PC-3 (cell line): ENCODE data around the gene ICE1. TPM values are rescaled to one million over a fixed set of nuclear protein-coding genes. Genes with fewer than 3 reads are reported as not detected.
"Not testable (repeated sequence)": the region's sequence is repeated elsewhere in the genome, so short reads cannot be mapped to it uniquely, and the experiment has no call there.

Experiments
- ATAC-seq: fragments of 200-7000 bp; cut with Tn5 transposase; 2 replicates; pipeline ENCODE4 v1.9.1; 2020; ENCODE audit warnings: mild to moderate bottlenecking, moderate library complexity
- BruUV-seq: library from RNA; stranded (reverse); fragments of 400-500 nt; replicated peaks from 2 replicates; lab custom pipeline; 2021; lab: Mats Ljungman, UMichigan
- CTCF ChIA-PET: fragments of 300-600 bp; sonication (Branson Sonifier 250); formaldehyde crosslinking; loops from one replicate; lab custom pipeline; 2022; ENCODE audit warnings: antibody characterized with exemption; lab: Charles Lee
- POLR2A ChIA-PET: fragments of 300-600 bp; sonication (Branson Sonifier 250); formaldehyde crosslinking; loops from one replicate; lab custom pipeline; 2022; ENCODE audit warnings: antibody characterized with exemption; ENCODE audit not compliant: unreplicated experiment; lab: Charles Lee
- DNase-seq: peaks from one replicate; pipeline ENCODE4 v3.0.0-alpha.2; 2015
- H2AFZ ChIP-seq: fragments of 300-600 bp; sonication (generic); 2 replicates; pipeline ENCODE4 v1.6.0; 2016; ENCODE audit warnings: antibody characterized with exemption, low read length
- H3F3A ChIP-seq: fragments of 300-600 bp; sonication (generic); one replicate; pipeline ENCODE4 v1.6.0; 2017; ENCODE audit warnings: antibody characterized with exemption, low read length, control low read depth, mild to moderate bottlenecking; ENCODE audit not compliant: unreplicated experiment
- H3K27ac ChIP-seq: fragments of 300-600 bp; sonication (generic); 2 replicates; pipeline ENCODE4 v1.5.1; 2016; ENCODE audit warnings: mild to moderate bottlenecking, low read length
- H3K27me3 ChIP-seq: fragments of 300-600 bp; sonication (generic); 2 replicates; pipeline ENCODE4 v1.6.1; 2016; ENCODE audit warnings: low read length, mixed read lengths
- H3K36me3 ChIP-seq: fragments of 300-600 bp; sonication (generic); 2 replicates; pipeline ENCODE4 v1.6.1; 2016; ENCODE audit warnings: low read depth, mixed run types, low read length, mixed read lengths
- H3K4me1 ChIP-seq: fragments of 300-600 bp; sonication (generic); 2 replicates; pipeline ENCODE4 v1.5.1; 2016; ENCODE audit warnings: low read length; ENCODE audit not compliant: insufficient read depth
- H3K4me2 ChIP-seq: fragments of 300-600 bp; sonication (generic); 2 replicates; pipeline ENCODE4 v1.6.0; 2016; ENCODE audit warnings: low read length
- H3K4me3 ChIP-seq: fragments of 300-600 bp; sonication (generic); 2 replicates; pipeline ENCODE4 v1.5.1; 2016; ENCODE audit warnings: mild to moderate bottlenecking, low read length, mixed read lengths
- H3K79me2 ChIP-seq: fragments of 300-600 bp; sonication (generic); 2 replicates; pipeline ENCODE4 v1.6.1; 2017; ENCODE audit warnings: low read length, mixed read lengths
- H3K9ac ChIP-seq: fragments of 300-600 bp; sonication (generic); 2 replicates; pipeline ENCODE4 v1.6.0; 2016; ENCODE audit warnings: mild to moderate bottlenecking, low read length
- H3K9me2 ChIP-seq: fragments of 300-600 bp; sonication (generic); replicated peaks from 2 replicates; pipeline ENCODE4 v1.6.1; 2016; ENCODE audit warnings: mixed run types, low read length, mixed read lengths
- H3K9me3 ChIP-seq: fragments of 300-600 bp; sonication (generic); 2 replicates; pipeline ENCODE4 v1.6.1; 2016; ENCODE audit warnings: low read length, mixed read lengths
- H4K20me1 ChIP-seq: fragments of 300-600 bp; sonication (generic); 2 replicates; pipeline ENCODE4 v1.6.1; 2016; ENCODE audit warnings: low read length, mixed read lengths
- EZH2 ChIP-seq: fragments of 300-600 bp; sonication (generic); IDR thresholded peaks from one replicate; pipeline ENCODE4 v1.6.1; 2017; ENCODE audit warnings: antibody characterized with exemption, mild to moderate bottlenecking, low read length; ENCODE audit not compliant: unreplicated experiment
- EZH2phosphoT487 ChIP-seq: fragments of 300-600 bp; sonication (generic); IDR thresholded peaks from 2 replicates; pipeline ENCODE4 v1.6.1; 2018; ENCODE audit warnings: mild to moderate bottlenecking, antibody characterized with exemption, low read length, borderline replicate concordance
- intact Hi-C: fragments of 100-400 bp; cut with micrococcal nuclease; formaldehyde crosslinking; loops from 2 replicates; pipeline ENCODE4 v1.9.0; 2023
- total RNA-seq: library from RNA; depleted of rRNA; stranded (reverse); fragments of >200 nt; gene quantifications from 2 replicates; pipeline ENCODE4 v1.2.3, GENCODE V29; 2014
- TF ChIP-seq, protein P1 (sequence below): fragments of 300-600 bp; sonication (generic); conservative IDR thresholded peaks from 2 replicates; pipeline ENCODE4 v1.5.1; 2017; ENCODE audit warnings: antibody characterized with exemption, low read depth, mild to moderate bottlenecking, low read length

ICE1 gene
- total RNA-seq, 1 experiment from 2014 or later = 21.9 TPM

GRCh38 chr5:5386329-5386728, 36.1 kb upstream of the ICE1 start:
- Histone ChIP-seq H3K4me2 (no peak overlapping the region), H3K79me2 (no peaks in the 10 kb centered on the region), H3K27me3 (no peaks in the 10 kb centered on the region), H3K36me3 (no peaks in the 10 kb centered on the region), H4K20me1 (no peaks in the 10 kb centered on the region), H3K9me2 (no peaks in the 10 kb centered on the region), H3F3A (no peaks in the 10 kb centered on the region), H3K4me3 (no peak overlapping the region), H3K9me3 (no peaks in the 10 kb centered on the region), H3K27ac (no peak overlapping the region), H3K4me1 (peaks cover 15% of the 10 kb centered on the region), H3K9ac (no peak overlapping the region), H2AFZ (no peak overlapping the region)
- ChIA-PET POLR2A (no interaction called here), CTCF (interaction anchor here (0.6 kb wide), 1 partner anchor 9 kb away, joined by 3 read pairs; no protein-coding TSS in a partner anchor)
- BruUV-seq = no TSS peak
- DNase-seq (no peak), ATAC-seq (no peak)
- intact Hi-C loops = no loop called here
- TF ChIP-seq EZH2phosphoT487 (no peak), EZH2 (no peak)
- TF ChIP-seq, protein P1, sequence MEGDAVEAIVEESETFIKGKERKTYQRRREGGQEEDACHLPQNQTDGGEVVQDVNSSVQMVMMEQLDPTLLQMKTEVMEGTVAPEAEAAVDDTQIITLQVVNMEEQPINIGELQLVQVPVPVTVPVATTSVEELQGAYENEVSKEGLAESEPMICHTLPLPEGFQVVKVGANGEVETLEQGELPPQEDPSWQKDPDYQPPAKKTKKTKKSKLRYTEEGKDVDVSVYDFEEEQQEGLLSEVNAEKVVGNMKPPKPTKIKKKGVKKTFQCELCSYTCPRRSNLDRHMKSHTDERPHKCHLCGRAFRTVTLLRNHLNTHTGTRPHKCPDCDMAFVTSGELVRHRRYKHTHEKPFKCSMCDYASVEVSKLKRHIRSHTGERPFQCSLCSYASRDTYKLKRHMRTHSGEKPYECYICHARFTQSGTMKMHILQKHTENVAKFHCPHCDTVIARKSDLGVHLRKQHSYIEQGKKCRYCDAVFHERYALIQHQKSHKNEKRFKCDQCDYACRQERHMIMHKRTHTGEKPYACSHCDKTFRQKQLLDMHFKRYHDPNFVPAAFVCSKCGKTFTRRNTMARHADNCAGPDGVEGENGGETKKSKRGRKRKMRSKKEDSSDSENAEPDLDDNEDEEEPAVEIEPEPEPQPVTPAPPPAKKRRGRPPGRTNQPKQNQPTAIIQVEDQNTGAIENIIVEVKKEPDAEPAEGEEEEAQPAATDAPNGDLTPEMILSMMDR = no peak

- Histone ChIP-seq H3K36me3 (no peaks in the 10 kb centered on the region), H4K20me1 (no peaks in the 10 kb centered on the region), H3K27me3 (no peaks in the 10 kb centered on the region), H3K9me2 (no peaks in the 10 kb centered on the region), H3K27ac (no peak overlapping the region), H3K79me2 (no peaks in the 10 kb centered on the region), H3F3A (no peaks in the 10 kb centered on the region), H3K9ac (no peak overlapping the region), H3K4me1 (peaks cover 15% of the 10 kb centered on the region), H3K4me3 (no peak overlapping the region), H3K4me2 (peak overlapping the region; percentile 22; the same call in 1 of the 2 replicates), H2AFZ (no peak overlapping the region), H3K9me3 (no peaks in the 10 kb centered on the region)
- no peak for ATAC-seq
- BruUV-seq = no TSS peak
- POLR2A ChIA-PET = no interaction called here
- CTCF ChIA-PET = no interaction called here
- intact Hi-C loops = no loop called here
- DNase-seq = peak; percentile 22
- no peak for TF ChIP-seq EZH2
- TF ChIP-seq, protein P1 = no peak
- TF ChIP-seq EZH2phosphoT487 = no peak
Measured at GRCh38 chr5:5387192-5387591, 35.3 kb upstream of the ICE1 start.

DNA sequence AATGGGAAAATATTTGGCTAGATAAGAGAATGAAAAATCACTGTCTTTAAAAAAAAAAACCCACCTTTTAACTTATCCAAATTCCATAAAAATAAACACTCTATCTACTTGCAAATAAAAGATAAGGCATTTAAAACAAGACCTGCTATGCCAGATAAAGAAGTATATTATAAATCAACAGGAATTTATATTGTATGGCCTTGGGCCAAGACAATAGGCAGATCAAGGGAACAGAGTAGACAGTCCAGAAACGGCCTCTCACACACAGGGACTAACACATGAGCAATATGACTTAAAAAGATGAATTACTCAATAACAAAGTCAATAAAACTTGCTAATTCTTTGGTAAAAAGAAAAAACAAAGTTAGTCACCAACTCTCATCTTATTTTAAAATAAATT, 34.7 kb upstream of the ICE1 start:
- Histone ChIP-seq H2AFZ (no peak overlapping the region), H3K9me2 (no peaks in the 10 kb centered on the region), H3K4me1 (peaks cover 15% of the 10 kb centered on the region), H3K4me3 (no peak overlapping the region), H3K36me3 (no peaks in the 10 kb centered on the region), H3K79me2 (no peaks in the 10 kb centered on the region), H3K4me2 (peak overlapping the region; percentile 22; the same call in 1 of the 2 replicates), H3F3A (no peaks in the 10 kb centered on the region), H3K9ac (no peak overlapping the region), H3K27ac (no peak overlapping the region), H4K20me1 (no peaks in the 10 kb centered on the region), H3K27me3 (no peaks in the 10 kb centered on the region), H3K9me3 (no peaks in the 10 kb centered on the region)
- peak; percentile 58; the same call in 1 of the 2 replicates for ATAC-seq
- ChIA-PET CTCF (no interaction called here), POLR2A (no interaction called here)
- peak; percentile 63 for DNase-seq
- no TSS peak for BruUV-seq
- TF ChIP-seq, protein P1 = no peak
- TF ChIP-seq EZH2phosphoT487 = no peak
- no peak for TF ChIP-seq EZH2
- intact Hi-C loops = no loop called here

DNA sequence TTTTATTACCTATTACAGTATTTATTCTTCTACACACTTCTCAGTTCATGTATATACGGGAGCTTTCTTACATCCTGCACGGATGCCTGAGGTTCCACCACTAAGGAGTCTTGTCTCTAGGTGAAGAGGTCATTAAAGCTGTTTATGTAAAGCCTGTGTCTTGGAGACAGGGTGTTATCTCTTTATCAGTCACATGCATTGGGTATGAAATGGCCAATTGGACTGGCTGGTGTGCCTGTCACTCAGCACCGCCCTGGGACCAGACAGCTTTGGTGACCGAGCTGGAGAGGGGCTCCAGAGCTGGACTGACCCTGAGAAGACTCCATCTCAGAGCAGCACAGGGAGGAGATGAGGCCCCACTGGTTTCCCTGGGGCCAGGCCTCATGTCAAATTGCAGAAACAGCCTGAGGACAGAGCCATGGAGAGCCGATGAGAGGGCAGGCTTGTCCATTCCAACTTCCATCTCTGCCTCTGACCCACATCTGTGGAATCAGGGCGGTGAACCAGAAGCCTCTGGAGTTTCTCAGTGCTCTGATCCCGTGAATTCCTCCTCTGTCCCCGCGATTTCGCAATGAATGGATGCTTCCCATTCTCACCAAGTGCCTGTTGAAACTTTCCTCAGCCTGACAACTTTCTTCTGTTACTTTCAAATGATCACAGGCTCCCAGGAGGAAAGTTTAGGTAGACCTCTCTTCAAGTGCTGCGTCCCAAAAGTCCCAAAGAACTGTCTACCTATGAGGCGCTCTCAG, 32.2 kb upstream of the ICE1 start:
- H3K79me2 ChIP-seq, CTCF ChIA-PET, H2AFZ ChIP-seq, H3K9ac ChIP-seq, H3K27ac ChIP-seq, H3K4me2 ChIP-seq, H3K9me2 ChIP-seq, H3K9me3 ChIP-seq, POLR2A ChIA-PET, H4K20me1 ChIP-seq, H3F3A ChIP-seq, intact Hi-C loops, BruUV-seq, ATAC-seq, H3K27me3 ChIP-seq, H3K4me3 ChIP-seq, DNase-seq, H3K36me3 ChIP-seq: not testable (repeated sequence)
- H3K4me1 ChIP-seq = peaks cover 15% of the 10 kb centered on the region
